ENCODE data around the gene OR6K2.

- TF ChIP-seq, protein P1, sequence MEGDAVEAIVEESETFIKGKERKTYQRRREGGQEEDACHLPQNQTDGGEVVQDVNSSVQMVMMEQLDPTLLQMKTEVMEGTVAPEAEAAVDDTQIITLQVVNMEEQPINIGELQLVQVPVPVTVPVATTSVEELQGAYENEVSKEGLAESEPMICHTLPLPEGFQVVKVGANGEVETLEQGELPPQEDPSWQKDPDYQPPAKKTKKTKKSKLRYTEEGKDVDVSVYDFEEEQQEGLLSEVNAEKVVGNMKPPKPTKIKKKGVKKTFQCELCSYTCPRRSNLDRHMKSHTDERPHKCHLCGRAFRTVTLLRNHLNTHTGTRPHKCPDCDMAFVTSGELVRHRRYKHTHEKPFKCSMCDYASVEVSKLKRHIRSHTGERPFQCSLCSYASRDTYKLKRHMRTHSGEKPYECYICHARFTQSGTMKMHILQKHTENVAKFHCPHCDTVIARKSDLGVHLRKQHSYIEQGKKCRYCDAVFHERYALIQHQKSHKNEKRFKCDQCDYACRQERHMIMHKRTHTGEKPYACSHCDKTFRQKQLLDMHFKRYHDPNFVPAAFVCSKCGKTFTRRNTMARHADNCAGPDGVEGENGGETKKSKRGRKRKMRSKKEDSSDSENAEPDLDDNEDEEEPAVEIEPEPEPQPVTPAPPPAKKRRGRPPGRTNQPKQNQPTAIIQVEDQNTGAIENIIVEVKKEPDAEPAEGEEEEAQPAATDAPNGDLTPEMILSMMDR (IDR thresholded peaks at IDR 0.05), result no peak
- TF ChIP-seq POLR2A (IDR thresholded peaks at IDR 0.05), result no peak
These were observed 8.1 kb downstream of the OR6K2 start for GRCh38 chr1:158692356-158692755.
